Lower lobe of right lung (tissue), 2 donors: ENCODE results near the gene GUSB. TPM values are rescaled to one million over a fixed set of nuclear protein-coding genes. Genes with fewer than 3 reads are reported as not detected.
"Not testable (repeated sequence)": the region's sequence is repeated elsewhere in the genome, so short reads cannot be mapped to it uniquely, and the experiment has no call there.

Experiments
- ATAC-seq, 2 donors: fragments of 200-7000 bp; cut with Tn5 transposase; one replicate each; pipeline ENCODE4 v1.9.1; 2020 to 2022; ENCODE audit warnings: mild to moderate bottlenecking in 2 of 2, moderate library complexity in 2 of 2
- DNase-seq: peaks from one replicate; pipeline ENCODE4 v3.0.0-alpha.2; 2020
- H3K27ac ChIP-seq: fragments of 200-600 bp; one replicate; pipeline ENCODE4 v1.8.0; 2022
- H3K27me3 ChIP-seq: fragments of 200-600 bp; one replicate; pipeline ENCODE4 v1.8.0; 2022; ENCODE audit warnings: low read depth
- H3K36me3 ChIP-seq: fragments of 200-600 bp; one replicate; pipeline ENCODE4 v1.8.0; 2022; ENCODE audit warnings: mild to moderate bottlenecking
- H3K4me1 ChIP-seq: fragments of 200-600 bp; one replicate; pipeline ENCODE4 v1.8.0; 2022
- H3K4me3 ChIP-seq: fragments of 200-600 bp; one replicate; pipeline ENCODE4 v1.8.0; 2022; ENCODE audit warnings: mild to moderate bottlenecking
- H3K9me3 ChIP-seq: fragments of 200-600 bp; one replicate; pipeline ENCODE4 v1.8.0; 2022
- CTCF ChIP-seq: fragments of 200-600 bp; IDR thresholded peaks from one replicate; pipeline ENCODE4 v1.8.0; 2022; ENCODE audit warnings: antibody characterized with exemption, mild to moderate bottlenecking
- intact Hi-C: fragments of 100-400 bp; cut with DNase I; formaldehyde crosslinking; loops from one replicate; pipeline ENCODE4 v1.11.0; 2022
- total RNA-seq: library from RNA; stranded (reverse); fragmentation: NEBNext Ultra II Directional; extraction: Animal tissue kit (Norgen Biotek cat#: 25700); gene quantifications from one replicate; pipeline ENCODE4 v1.2.1, GENCODE V29; 2021
- donor health status: DM: no; HTN: yes; CAD: no; lungs with severe emphysema.

GUSB gene
- total RNA-seq, 1 donor from 2014 or later: 88.6 TPM

GRCh38 chr7:65953890-65954450 lies 28.0 kb downstream of the GUSB start:
- Histone ChIP-seq H3K27me3 (no peaks in the 10 kb centered on the region), H3K27ac (no peak overlapping the region), H3K36me3 (peaks cover 36% of the 10 kb centered on the region), H3K4me3 (no peak overlapping the region), H3K9me3 (no peaks in the 10 kb centered on the region), H3K4me1 (no peaks in the 10 kb centered on the region)
- intact Hi-C loops: no loop called here
- no peak for DNase-seq
- ATAC-seq: no peak
- TF ChIP-seq CTCF: no peak

GRCh38 chr7:65953001-65953720 lies 28.9 kb downstream of the GUSB start:
- Histone ChIP-seq H3K27me3 (no peaks in the 10 kb centered on the region), H3K36me3 (peaks cover 28% of the 10 kb centered on the region), H3K4me3 (no peak overlapping the region), H3K27ac (no peak overlapping the region), H3K4me1 (no peaks in the 10 kb centered on the region), H3K9me3 (no peaks in the 10 kb centered on the region)
- TF ChIP-seq CTCF: no peak
- no peak for ATAC-seq
- no peak for DNase-seq
- intact Hi-C loops: no loop called here

- TF ChIP-seq CTCF: no peak
- Histone ChIP-seq H3K9me3 (no peaks in the 10 kb centered on the region), H3K4me3 (no peak overlapping the region), H3K36me3 (peaks cover 27% of the 10 kb centered on the region), H3K27me3 (no peaks in the 10 kb centered on the region), H3K27ac (peak overlapping the region; percentile 63), H3K4me1 (peaks cover 1% of the 10 kb centered on the region)
- ATAC-seq (peak; percentile 39 to 89), DNase-seq (peak; percentile 55)
- intact Hi-C loops: no loop called here
Observed at GRCh38 chr7:65951837-65952578, 30.0 kb downstream of the GUSB start.

- H3K4me1 ChIP-seq: peaks cover 3% of the 10 kb centered on the region
- H3K27ac ChIP-seq: no peak overlapping the region
- DNase-seq: no peak
- no peaks in the 10 kb centered on the region for H3K27me3 ChIP-seq
- intact Hi-C loops: no loop called here
- TF ChIP-seq CTCF: no peak
- H3K9me3 ChIP-seq: no peaks in the 10 kb centered on the region
- peak; percentile 62 to 70 for ATAC-seq
- H3K36me3 ChIP-seq: no peaks in the 10 kb centered on the region
- H3K4me3 ChIP-seq: no peak overlapping the region
Observed at GRCh38 chr7:65946904-65947303, 35.1 kb downstream of the GUSB start.

- H3K9me3 ChIP-seq, H3K27ac ChIP-seq, H3K36me3 ChIP-seq, H3K4me1 ChIP-seq, ATAC-seq, DNase-seq, H3K4me3 ChIP-seq, intact Hi-C loops, H3K27me3 ChIP-seq: not testable (repeated sequence)
Observed at GRCh38 chr7:65945787-65946186, 36.2 kb downstream of the GUSB start.
